ENCODE data around the gene PLVAP. TPM values are rescaled to one million over a fixed set of nuclear protein-coding genes. Genes with fewer than 3 reads are reported as not detected.

PLVAP gene
- total RNA-seq, 4 donors from 2014 or later = 37.4 to 155 (median 117) TPM

DNA sequence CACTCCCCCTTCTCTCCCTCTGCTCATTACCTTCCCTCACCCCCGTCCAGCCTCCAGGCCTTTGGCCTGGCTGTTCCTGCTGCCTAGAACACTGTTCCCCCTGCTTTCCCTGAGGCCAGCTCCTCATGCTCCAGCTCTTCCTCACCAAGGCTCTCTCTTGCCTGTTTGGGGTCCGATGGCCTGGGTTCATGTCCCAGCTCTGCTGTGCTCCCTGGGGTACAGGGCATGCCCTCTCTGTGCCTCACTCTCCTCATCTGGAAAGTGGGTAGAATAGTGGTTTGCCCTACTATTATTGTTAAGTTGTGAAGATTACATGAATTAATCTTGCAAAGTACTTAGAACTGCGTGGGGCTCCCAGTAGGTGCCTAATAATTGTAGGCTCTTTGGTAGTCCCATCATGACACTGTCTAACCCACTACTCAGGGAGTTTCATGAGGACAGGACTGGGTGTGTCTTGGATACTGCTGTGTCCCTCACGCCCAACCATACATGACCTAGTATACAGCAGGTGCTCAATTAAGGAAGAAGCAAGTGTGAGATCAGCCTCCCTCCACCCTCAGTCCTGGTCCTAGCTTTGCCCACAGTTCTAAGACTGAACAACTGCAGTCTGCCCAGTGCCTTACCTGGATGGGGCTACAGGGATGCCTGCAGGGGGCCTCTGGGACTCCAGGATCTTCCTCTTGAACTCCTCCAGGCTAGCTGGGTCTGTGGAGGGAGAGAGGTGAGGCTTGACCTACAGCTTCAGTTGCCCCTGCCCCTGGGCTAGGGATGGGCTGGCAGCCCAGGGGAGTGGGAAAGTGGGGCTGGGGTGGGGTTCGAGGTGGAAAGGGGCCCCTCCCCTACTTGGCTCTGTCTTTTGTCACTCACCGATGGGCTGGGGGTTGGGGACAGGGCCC, 17.0 kb downstream of the PLVAP start:
- Histone ChIP-seq H3K9me3 (no peaks in the 10 kb centered on the region), H3K4me1 (peaks cover 0 to 11% (median 5%) of the 10 kb centered on the region in 4 donors)
- WGBS = 81% methylated on average over 6 of the region's 6 CpGs

DNA sequence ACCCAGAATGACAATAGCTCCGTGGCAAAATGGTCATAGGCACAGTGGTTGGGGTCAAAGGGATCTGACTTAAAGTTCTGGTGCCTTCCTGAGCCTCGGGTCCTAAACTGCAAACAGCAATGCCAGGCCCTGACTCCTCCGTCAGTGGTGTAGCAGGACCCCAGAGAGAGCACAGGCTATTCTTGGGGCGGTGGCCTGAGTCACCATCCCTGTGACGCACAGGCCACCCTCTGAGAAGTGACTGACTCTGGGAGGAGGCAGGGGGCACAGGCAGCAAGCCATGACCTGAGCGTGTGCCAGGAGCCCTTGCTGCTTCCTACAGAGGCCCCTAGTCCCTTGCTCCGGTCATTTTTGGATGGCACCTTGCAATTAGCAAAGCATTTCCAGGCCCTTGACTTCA, 18.7 kb downstream of the PLVAP start:
- H3K27ac ChIP-seq (replicated peaks in 1 of 4) = peak overlapping the region; percentile 9 to 55 (median 30)
- peaks cover 0 to 11% (median 5%) of the 10 kb centered on the region in 4 donors for H3K4me1 ChIP-seq
- WGBS = 49% methylated on average over 6 of the region's 7 CpGs
- H3K4me3 ChIP-seq = no peak overlapping the region
- peaks cover 0 to 2% (median 0%) of the 10 kb centered on the region in 4 donors for H3K27me3 ChIP-seq
- intact Hi-C loops (cut with DNase I) = no loop called here
- DNase-seq (ENCODE audit: extremely low spot score) = no peak
- peak in 1 of 2 donors; percentile 53 for TF ChIP-seq POLR2AphosphoS5 (IDR thresholded peaks at IDR 0.05)
- TF ChIP-seq POLR2A (IDR thresholded peaks at IDR 0.05; ENCODE audit: low read depth) = no peak
- TF ChIP-seq EP300 (IDR thresholded peaks at IDR 0.05) = peak; percentile 13
- no peaks in the 10 kb centered on the region for H3K9me3 ChIP-seq
- no peaks in the 10 kb centered on the region for H3K36me3 ChIP-seq

More for the DNA sequence above, 17.0 kb downstream of the PLVAP start:
- Histone ChIP-seq H3K36me3 (no peaks in the 10 kb centered on the region), H3K4me3 (no peak overlapping the region), H3K27ac (replicated peaks in 1 of 4) (no peak overlapping the region), H3K27me3 (no peaks in the 10 kb centered on the region)
- TF ChIP-seq POLR2A (IDR thresholded peaks at IDR 0.05; ENCODE audit: low read depth) (no peak), EP300 (IDR thresholded peaks at IDR 0.05) (no peak), POLR2AphosphoS5 (IDR thresholded peaks at IDR 0.05) (no peak)
- TF ChIP-seq, protein P1, sequence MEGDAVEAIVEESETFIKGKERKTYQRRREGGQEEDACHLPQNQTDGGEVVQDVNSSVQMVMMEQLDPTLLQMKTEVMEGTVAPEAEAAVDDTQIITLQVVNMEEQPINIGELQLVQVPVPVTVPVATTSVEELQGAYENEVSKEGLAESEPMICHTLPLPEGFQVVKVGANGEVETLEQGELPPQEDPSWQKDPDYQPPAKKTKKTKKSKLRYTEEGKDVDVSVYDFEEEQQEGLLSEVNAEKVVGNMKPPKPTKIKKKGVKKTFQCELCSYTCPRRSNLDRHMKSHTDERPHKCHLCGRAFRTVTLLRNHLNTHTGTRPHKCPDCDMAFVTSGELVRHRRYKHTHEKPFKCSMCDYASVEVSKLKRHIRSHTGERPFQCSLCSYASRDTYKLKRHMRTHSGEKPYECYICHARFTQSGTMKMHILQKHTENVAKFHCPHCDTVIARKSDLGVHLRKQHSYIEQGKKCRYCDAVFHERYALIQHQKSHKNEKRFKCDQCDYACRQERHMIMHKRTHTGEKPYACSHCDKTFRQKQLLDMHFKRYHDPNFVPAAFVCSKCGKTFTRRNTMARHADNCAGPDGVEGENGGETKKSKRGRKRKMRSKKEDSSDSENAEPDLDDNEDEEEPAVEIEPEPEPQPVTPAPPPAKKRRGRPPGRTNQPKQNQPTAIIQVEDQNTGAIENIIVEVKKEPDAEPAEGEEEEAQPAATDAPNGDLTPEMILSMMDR (IDR thresholded peaks at IDR 0.05) = no peak
- intact Hi-C loops (cut with DNase I) = no loop called here
- DNase-seq (ENCODE audit: extremely low spot score) = peak; percentile 75

DNA sequence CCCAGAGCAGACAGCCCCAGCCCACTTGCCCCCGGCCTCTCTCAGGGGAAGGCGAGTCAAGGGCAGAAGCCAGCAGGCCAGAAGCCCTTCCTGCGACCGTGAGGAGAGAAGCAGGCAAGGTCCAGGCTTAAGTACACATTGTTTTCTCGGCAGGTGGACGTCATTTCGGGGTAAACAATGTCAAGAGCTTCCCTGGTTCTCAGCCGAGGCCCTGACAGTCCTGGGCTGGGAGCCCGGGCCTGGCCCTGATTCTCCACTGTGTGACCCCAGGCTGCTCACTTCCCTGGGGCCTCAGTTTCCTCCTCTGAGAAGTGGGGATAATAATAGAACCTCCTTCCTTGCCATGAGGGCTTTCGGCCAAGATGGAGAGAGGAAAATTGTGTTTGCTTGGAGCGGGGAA, 19.4 kb downstream of the PLVAP start:
- Histone ChIP-seq H3K9me3 (no peaks in the 10 kb centered on the region), H3K4me1 (peaks cover 6 to 16% (median 9%) of the 10 kb centered on the region in 4 donors), H3K27me3 (peaks cover 0 to 9% (median 0%) of the 10 kb centered on the region in 4 donors), H3K27ac (replicated peaks in 1 of 4) (peak overlapping the region; percentile 9 to 55 (median 30)), H3K4me3 (no peak overlapping the region), H3K36me3 (no peaks in the 10 kb centered on the region)
- intact Hi-C loops (cut with DNase I) = no loop called here
- no peak for DNase-seq (ENCODE audit: extremely low spot score)
- TF ChIP-seq POLR2A (IDR thresholded peaks at IDR 0.05; ENCODE audit: low read depth) (no peak), POLR2AphosphoS5 (IDR thresholded peaks at IDR 0.05) (peak in 1 of 2 donors; percentile 19)
- TF ChIP-seq, protein P1 (IDR thresholded peaks at IDR 0.05) = no peak
- WGBS = 69% methylated on average over 9 of the region's 11 CpGs

DNA sequence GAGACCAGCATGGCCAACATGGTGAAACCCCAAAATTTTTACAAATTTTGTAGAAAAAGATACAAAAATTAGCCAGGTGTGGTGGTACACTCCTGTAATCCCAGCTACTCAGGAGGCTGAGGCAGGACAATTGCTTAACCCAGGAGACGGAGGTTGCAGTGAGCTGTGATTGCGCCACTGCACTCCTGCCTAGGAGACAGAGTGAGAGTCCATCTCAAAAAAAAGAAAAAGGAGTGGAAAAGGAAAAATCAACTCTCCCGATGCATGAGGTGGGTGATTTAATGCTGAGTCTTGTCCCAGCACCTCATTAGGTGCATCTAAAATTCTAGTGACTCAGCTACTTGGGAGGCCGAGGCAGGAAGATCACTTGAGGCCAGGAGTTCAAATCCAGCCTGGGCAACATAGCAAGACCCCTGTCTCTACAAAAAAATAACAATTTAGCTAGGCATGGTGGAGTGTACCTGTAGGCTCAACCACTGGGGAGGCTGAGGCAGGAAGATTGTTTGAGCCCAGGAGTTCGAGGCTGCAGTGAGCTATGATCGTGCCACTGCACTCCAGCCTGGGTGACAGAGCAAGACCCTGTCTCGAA, 20.0 kb downstream of the PLVAP start:
- no peak for DNase-seq (ENCODE audit: extremely low spot score)
- no peaks in the 10 kb centered on the region for H3K9me3 ChIP-seq
- 78% methylated on average over 7 of the region's 7 CpGs for WGBS
- TF ChIP-seq EP300 (IDR thresholded peaks at IDR 0.05) (no peak), POLR2A (IDR thresholded peaks at IDR 0.05; ENCODE audit: low read depth) (no peak), POLR2AphosphoS5 (IDR thresholded peaks at IDR 0.05) (no peak)
- TF ChIP-seq, protein P1 (IDR thresholded peaks at IDR 0.05) = no peak
- H3K4me3 ChIP-seq = no peak overlapping the region
- peaks cover 8 to 16% (median 14%) of the 10 kb centered on the region in 4 donors for H3K4me1 ChIP-seq
- H3K36me3 ChIP-seq = no peaks in the 10 kb centered on the region
- peak overlapping the region in 3 of 4 donors; percentile 9 to 55 (median 30) for H3K27ac ChIP-seq (replicated peaks in 1 of 4)
- H3K27me3 ChIP-seq = peaks cover 0 to 15% (median 0%) of the 10 kb centered on the region in 4 donors
- intact Hi-C loops (cut with DNase I) = no loop called here

DNA sequence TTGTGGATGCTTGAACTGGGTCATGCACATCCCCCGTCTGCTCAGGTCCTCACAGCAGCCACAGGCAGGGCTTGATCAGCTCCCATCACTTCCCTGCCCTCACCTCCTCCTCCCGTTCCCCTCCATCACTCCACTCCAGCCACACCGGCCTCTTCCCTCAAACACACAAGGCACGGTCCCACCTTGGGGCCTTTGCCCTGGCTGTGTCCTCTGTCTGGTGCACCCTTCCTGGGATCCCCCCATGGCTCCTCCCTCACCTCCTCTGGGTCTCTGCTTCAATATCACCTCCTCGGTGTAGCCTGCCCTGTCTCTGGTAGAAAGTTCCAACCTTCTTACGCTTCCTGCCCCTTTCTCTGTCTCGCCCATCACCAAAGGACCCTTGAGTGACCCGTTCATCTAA, 23.8 kb downstream of the PLVAP start:
- Histone ChIP-seq H3K27ac (replicated peaks in 1 of 4) (no peak overlapping the region), H3K4me1 (peaks cover 14 to 30% (median 27%) of the 10 kb centered on the region in 4 donors), H3K27me3 (peaks cover 0 to 45% (median 0%) of the 10 kb centered on the region in 4 donors), H3K36me3 (no peaks in the 10 kb centered on the region), H3K4me3 (no peak overlapping the region), H3K9me3 (no peaks in the 10 kb centered on the region)
- no peak for TF ChIP-seq POLR2AphosphoS5 (IDR thresholded peaks at IDR 0.05)
- TF ChIP-seq EP300 (IDR thresholded peaks at IDR 0.05) = no peak
- TF ChIP-seq, protein P1 (IDR thresholded peaks at IDR 0.05) = no peak
- TF ChIP-seq POLR2A (IDR thresholded peaks at IDR 0.05; ENCODE audit: low read depth) = no peak
- DNase-seq (ENCODE audit: extremely low spot score) = no peak
- intact Hi-C loops (cut with DNase I) = no loop called here
- 85% methylated on average over 8 of the region's 8 CpGs for WGBS
